ENCODE data around the gene MID2.
"Not testable (repeated sequence)": the region's sequence is repeated elsewhere in the genome, so short reads cannot be mapped to it uniquely, and the experiment has no call there.

MID2 gene

GRCh38 chrX:107845625-107846024, 20.0 kb downstream of the MID2 start:
- DNase-seq, result no peak

GRCh38 chrX:107848591-107848990, 22.9 kb downstream of the MID2 start:
- no peak for DNase-seq

- no peak for DNase-seq
Observed at GRCh38 chrX:107849747-107850421, 24.2 kb downstream of the MID2 start.

- DNase-seq, result no peak
Observed at GRCh38 chrX:107850422-107850765, 24.7 kb downstream of the MID2 start.

GRCh38 chrX:107851215-107851614, 25.5 kb downstream of the MID2 start:
- no peak for DNase-seq

GRCh38 chrX:107851665-107852064, 26.0 kb downstream of the MID2 start:
- DNase-seq, result not testable (repeated sequence)

- DNase-seq, result no peak
Observed at GRCh38 chrX:107856289-107856688, 30.6 kb downstream of the MID2 start.

GRCh38 chrX:107857041-107857440, 31.4 kb downstream of the MID2 start:
- not testable (repeated sequence) for DNase-seq

- no peak for DNase-seq
Observed at GRCh38 chrX:107857837-107858236, 32.2 kb downstream of the MID2 start.

- no peak for DNase-seq
Observed at GRCh38 chrX:107861056-107861455, 35.4 kb downstream of the MID2 start.

GRCh38 chrX:107871136-107871535, 45.5 kb downstream of the MID2 start:
- DNase-seq, result no peak

- no peak for DNase-seq
Observed at GRCh38 chrX:107878106-107878505, 52.4 kb downstream of the MID2 start.

- no peak for DNase-seq
Observed at GRCh38 chrX:107880054-107880610, 54.5 kb downstream of the MID2 start.

- no peak for DNase-seq
Observed at GRCh38 chrX:107894038-107894437, 68.4 kb downstream of the MID2 start.

GRCh38 chrX:107902721-107903120, 77.1 kb downstream of the MID2 start:
- no peak for DNase-seq

- no peak for DNase-seq
Observed at GRCh38 chrX:107905366-107905765, 79.7 kb downstream of the MID2 start.

GRCh38 chrX:107924136-107924746, 98.6 kb downstream of the MID2 start:
- DNase-seq, result no peak

- DNase-seq, result no peak
Observed at GRCh38 chrX:107934262-107934661, 108.6 kb downstream of the MID2 start.

- DNase-seq, result no peak
Observed at GRCh38 chrX:107935200-107935599, 109.5 kb downstream of the MID2 start.

GRCh38 chrX:107935664-107936433, 110.2 kb downstream of the MID2 start:
- DNase-seq, result no peak

- no peak for DNase-seq
Observed at GRCh38 chrX:107936434-107936730, 110.7 kb downstream of the MID2 start.

GRCh38 chrX:107940095-107940494, 114.4 kb downstream of the MID2 start:
- DNase-seq, result no peak

GRCh38 chrX:107955337-107955736, 129.7 kb downstream of the MID2 start:
- not testable (repeated sequence) for DNase-seq

- DNase-seq, result no peak
Observed at GRCh38 chrX:107968623-107969022, 143.0 kb downstream of the MID2 start.

Measured in activated CD4-positive, alpha-beta T cell treated with anti-CD3 and anti-CD28 coated beads, Interleukin-2, amount 50 U/mL, for 1 hour (primary cell).